LNCAP (cell line): ENCODE data around the gene NTRK3.

ENCODE experiments used
- TF ChIP-seq, protein P1 (sequence below): fragments of 450-650 bp; IDR thresholded peaks from 2 replicates; pipeline ENCODE4 v1.5.1; 2017; ENCODE audit warnings: mild to moderate bottlenecking

NTRK3 gene

DNA sequence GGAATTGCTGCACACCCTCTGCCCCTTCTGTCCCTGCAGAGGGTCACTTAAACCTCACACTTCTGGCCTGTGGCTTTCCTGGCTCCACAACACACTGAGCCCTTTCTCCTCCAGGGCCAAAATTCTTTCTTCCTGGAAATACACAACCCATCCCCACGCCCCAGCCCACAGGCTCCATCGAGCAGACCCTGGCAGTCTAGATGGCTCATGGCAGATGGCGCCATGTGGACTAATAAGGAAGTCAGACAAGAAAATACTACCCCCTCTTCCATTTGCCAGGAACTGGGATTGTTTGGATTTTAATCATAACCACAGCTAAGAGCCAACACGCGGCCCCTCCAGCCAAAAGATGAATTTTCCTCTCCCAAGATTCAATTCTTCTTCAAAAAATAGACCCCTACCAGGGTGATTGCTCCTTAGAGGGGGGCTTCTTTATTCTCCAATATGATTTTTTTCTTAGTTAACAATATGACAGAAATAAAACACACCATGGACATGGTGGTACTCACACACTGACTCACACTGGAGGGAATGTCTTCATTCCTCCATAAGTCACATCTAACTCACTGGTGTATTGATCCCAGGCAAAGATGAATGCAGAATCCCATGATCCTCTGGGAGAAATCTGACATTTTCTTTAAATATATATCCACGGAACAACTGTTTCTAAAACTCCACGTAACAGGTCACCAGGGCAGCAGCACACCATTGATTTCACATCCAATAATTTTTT lies 111.5 kb downstream of the NTRK3 start:
- TF ChIP-seq, protein P1, sequence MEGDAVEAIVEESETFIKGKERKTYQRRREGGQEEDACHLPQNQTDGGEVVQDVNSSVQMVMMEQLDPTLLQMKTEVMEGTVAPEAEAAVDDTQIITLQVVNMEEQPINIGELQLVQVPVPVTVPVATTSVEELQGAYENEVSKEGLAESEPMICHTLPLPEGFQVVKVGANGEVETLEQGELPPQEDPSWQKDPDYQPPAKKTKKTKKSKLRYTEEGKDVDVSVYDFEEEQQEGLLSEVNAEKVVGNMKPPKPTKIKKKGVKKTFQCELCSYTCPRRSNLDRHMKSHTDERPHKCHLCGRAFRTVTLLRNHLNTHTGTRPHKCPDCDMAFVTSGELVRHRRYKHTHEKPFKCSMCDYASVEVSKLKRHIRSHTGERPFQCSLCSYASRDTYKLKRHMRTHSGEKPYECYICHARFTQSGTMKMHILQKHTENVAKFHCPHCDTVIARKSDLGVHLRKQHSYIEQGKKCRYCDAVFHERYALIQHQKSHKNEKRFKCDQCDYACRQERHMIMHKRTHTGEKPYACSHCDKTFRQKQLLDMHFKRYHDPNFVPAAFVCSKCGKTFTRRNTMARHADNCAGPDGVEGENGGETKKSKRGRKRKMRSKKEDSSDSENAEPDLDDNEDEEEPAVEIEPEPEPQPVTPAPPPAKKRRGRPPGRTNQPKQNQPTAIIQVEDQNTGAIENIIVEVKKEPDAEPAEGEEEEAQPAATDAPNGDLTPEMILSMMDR, result no peak

DNA sequence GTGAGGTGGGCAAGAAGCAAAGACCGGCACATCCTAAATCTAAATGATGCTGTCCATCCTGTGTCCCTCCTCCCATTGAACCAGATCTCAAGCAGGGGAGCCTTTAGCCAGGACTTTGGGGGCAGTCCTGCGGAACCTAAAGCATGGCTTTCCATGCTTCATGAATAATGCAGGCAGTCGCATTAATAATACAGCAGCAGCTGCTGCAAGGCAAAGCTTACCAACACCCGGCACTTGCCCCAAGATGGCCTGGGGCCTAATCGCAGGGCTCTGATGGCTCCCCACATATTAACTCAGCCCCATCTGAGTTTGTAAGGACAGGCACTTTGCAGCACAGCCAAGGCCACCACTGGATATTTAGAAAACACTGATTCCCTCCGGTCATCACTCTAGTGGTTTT lies 114.4 kb downstream of the NTRK3 start:
- TF ChIP-seq, protein P1, result no peak

DNA sequence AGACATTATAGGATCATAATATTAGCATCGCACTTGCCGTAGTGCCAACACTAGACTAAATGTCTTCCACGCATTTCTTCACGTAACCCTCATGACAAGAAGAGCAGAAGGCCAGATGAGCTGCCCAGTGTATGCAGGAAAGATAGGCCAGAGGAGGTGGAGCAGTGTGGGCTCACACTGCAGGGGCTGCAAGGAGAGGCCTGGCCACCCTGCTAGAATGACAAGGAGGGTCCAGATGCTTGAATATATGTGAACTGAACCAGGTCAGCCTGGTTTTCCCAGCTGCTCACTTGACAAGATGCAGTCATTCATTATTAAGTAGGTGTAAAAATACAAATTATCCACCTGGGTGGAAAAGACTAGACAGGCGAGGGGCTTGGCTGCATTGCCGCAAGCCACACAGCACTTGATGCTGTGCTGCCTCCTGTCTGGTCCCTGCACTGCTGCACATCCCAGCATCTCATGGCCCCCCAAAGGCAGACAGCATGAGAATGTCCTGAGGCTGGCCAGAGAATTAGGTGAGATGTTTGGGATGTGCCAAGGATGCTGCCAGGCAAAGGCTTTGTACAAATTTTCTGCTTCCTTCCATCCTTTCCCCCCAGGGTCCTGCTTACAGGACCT lies 115.2 kb downstream of the NTRK3 start:
- TF ChIP-seq, protein P1, result no peak

DNA sequence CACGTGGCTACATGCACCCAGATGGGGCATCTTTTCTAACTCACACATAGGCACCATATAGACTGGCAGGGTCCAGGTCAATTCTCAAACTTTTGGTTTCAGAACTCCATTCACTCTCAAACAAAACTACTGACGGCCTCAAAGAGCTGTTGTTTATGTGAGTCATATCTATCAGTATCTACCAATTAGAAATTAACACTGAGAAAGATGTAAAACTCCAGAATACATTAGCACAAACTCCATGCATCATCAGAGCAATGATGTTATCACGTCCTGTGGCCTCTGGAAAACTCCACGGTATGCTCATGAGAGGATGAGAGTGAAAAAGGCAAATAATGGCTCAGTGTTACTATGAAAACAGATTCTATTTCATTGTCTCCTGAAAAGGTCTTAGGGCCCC lies 116.1 kb downstream of the NTRK3 start:
- TF ChIP-seq, protein P1, result no peak

DNA sequence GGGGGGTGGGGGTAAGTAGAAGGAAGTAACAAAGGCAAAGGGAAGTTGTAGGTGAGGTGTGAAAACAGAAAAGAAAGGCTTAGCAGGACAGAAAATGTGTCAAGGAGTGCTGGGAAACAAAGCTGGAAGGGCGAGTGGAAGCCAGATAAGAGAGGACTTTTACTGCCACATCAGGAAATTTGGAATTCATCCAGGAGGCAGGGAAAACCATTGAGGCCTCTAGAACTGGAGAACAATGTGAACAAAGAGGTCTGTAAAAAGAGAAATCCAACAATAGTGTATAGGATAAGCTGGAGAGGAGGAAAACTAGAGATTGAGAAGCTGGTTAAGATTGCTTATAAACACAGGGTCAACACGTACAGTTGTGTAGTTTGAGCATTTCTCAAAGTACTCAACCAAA lies 116.6 kb downstream of the NTRK3 start:
- TF ChIP-seq, protein P1, result no peak

DNA sequence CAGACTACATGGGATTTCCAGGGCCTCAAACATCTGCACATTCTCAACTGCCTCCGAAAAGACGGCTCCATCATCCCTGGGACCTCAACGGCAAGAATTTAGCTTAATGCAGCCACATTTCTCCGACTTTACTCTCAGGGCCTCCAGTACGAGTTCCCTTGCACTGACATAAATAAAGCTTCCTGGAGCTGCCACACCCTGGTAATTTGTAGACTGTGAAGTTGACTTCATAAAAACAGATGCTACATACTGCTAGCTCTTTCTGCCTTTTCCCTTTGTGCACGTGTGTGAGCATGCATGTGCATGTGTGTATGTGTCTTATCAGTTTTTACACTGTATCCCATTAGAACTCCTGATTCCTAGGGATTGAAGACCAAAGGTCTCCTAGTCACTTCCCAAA lies 122.7 kb downstream of the NTRK3 start:
- TF ChIP-seq, protein P1, result no peak

DNA sequence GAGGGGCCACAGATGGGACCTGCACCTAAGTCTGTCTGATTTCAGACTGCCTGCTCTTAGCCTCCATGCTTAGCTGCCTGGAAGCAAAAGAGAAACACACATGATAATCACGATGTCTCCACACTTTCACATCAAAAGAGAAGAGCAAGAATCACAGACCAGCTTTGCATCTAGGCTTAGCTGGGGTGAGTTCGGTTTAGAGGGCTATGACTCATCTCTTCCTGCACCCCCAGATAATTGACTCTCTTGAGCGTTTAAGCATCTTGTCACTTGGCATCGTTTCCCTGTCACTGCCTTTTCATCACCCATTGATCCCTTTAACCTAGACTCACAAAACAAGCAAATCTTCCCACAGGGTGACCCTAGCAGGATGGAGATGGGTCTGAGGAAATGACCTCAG lies 124.0 kb downstream of the NTRK3 start:
- TF ChIP-seq, protein P1, result no peak
